Activated naive CD4-positive, alpha-beta T cell treated with anti-CD3 and anti-CD28 coated beads, Interleukin-2, amount 50 U/mL, for 24 hours (primary cell): Measurements from ENCODE around the gene CELSR1.

ENCODE experiments used
- H3K27ac Mint-ChIP-seq: one replicate; pipeline ENCODE4 v1.8.0; 2021; ENCODE audit warnings: mild to moderate bottlenecking, mixed read lengths
- H3K27me3 Mint-ChIP-seq: one replicate; pipeline ENCODE4 v1.8.0; 2021; ENCODE audit warnings: mixed read lengths
- H3K36me3 Mint-ChIP-seq: one replicate; pipeline ENCODE4 v1.8.0; 2021; ENCODE audit warnings: mixed read lengths
- H3K4me1 Mint-ChIP-seq: one replicate; pipeline ENCODE4 v1.8.0; 2021; ENCODE audit warnings: mixed read lengths
- H3K4me3 Mint-ChIP-seq: one replicate; pipeline ENCODE4 v1.8.0; 2021; ENCODE audit warnings: mild to moderate bottlenecking, mixed read lengths
- H3K9me3 Mint-ChIP-seq: one replicate; pipeline ENCODE4 v1.8.0; 2021; ENCODE audit warnings: mixed read lengths

Gene CELSR1

GRCh38 chr22:46547883-46548244, 10.4 kb upstream of the CELSR1 start:
- Mint-ChIP-seq H3K9me3 (no peaks in the 10 kb centered on the region), H3K27me3 (no peaks in the 10 kb centered on the region), H3K36me3 (no peaks in the 10 kb centered on the region), H3K27ac (no peak overlapping the region), H3K4me3 (no peak overlapping the region), H3K4me1 (no peaks in the 10 kb centered on the region)

GRCh38 chr22:46547179-46547882, 9.9 kb upstream of the CELSR1 start:
- Mint-ChIP-seq H3K9me3 (no peaks in the 10 kb centered on the region), H3K4me1 (no peaks in the 10 kb centered on the region), H3K36me3 (no peaks in the 10 kb centered on the region), H3K27me3 (no peaks in the 10 kb centered on the region), H3K4me3 (no peak overlapping the region), H3K27ac (no peak overlapping the region)

- Mint-ChIP-seq H3K4me1 (no peaks in the 10 kb centered on the region), H3K4me3 (no peak overlapping the region), H3K9me3 (no peaks in the 10 kb centered on the region), H3K27me3 (no peaks in the 10 kb centered on the region), H3K27ac (no peak overlapping the region), H3K36me3 (no peaks in the 10 kb centered on the region)
Observed at GRCh38 chr22:46546466-46547178, 9.2 kb upstream of the CELSR1 start.

DNA sequence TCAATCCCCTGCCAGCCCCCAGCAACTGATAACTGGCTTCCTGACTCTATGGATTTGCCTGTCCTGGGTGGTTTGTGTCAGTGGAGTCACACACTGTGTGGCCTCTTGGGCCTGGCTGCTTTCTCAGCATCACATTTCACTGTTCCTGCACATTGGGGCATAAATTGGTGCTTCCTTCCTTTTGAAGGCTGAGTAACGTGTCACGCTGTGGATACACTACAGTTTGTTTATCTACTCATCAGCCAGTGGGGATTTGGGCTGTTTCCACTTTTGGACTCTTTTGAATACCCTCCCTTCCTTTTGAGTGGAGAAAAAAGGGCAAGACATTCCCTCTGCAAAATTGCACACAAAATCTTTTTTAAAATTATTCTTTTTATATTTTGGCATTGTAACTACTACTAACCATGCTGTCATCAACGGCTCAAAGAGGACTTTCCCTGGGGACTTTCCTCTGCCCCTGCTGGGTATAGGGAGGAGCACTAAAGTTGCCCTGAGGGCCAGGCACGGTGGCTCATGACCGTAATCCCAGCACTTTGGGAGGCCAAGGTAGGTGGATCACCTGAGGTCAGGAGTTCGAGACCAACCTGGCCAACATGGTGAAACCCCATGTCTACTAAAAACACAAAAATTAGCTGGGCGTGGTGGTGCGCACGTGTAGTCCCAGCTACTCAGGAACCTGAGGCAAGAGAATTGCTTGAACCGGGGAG, 7.8 kb upstream of the CELSR1 start:
- Mint-ChIP-seq H3K36me3 (no peaks in the 10 kb centered on the region), H3K27ac (no peak overlapping the region), H3K9me3 (no peaks in the 10 kb centered on the region), H3K27me3 (peaks cover 5% of the 10 kb centered on the region), H3K4me3 (no peak overlapping the region), H3K4me1 (no peaks in the 10 kb centered on the region)

DNA sequence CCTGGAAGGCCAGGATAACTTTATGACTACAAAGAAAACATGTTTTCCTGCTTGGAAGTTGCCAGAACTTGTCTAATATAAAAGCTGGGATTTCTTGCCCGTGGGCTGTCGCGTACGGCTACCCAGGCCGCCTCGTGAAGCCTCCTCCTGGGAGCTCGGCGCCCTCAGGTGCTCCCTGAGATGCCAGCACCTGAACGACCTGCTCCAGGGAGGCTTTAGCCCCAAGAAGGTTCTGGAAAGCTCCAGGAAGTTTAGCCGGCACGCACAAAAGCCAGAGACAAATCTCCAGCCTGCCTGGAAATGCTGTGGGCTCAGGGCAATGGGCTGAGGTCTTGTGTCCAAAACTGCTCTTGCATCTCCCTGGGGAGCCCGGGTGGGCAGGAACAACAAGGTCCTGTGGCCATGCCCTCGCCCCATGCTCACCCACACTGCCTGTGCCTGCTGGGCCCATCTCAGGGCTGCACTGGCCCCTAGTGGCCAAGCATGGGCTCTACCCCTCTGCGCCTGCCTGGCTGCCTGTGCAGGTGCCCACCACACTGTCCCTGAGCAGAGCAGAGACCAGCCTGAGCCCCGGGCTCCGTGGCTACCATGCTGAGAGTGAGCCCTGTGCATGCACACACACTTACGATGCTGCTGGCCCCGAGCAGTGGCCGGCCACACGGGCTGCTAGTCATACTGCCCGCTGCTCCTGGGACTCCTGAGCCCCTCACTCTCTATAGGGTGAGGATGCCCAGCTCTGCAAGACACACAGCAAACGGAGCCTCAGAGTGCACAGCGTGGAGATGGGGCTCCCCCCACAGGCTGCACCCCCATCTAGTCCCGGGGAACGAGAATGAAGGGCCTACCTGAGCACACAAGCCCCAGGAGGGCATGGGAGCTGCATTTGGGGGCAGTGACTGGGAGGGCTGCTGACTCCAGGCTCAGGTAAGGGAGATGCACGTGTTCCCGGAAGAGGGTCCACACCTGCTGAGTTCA, 4.9 kb upstream of the CELSR1 start:
- no peaks in the 10 kb centered on the region for H3K9me3 Mint-ChIP-seq
- H3K4me1 Mint-ChIP-seq = peaks cover 11% of the 10 kb centered on the region
- peaks cover 17% of the 10 kb centered on the region for H3K27me3 Mint-ChIP-seq
- no peaks in the 10 kb centered on the region for H3K36me3 Mint-ChIP-seq
- no peak overlapping the region for H3K4me3 Mint-ChIP-seq
- H3K27ac Mint-ChIP-seq = no peak overlapping the region

DNA sequence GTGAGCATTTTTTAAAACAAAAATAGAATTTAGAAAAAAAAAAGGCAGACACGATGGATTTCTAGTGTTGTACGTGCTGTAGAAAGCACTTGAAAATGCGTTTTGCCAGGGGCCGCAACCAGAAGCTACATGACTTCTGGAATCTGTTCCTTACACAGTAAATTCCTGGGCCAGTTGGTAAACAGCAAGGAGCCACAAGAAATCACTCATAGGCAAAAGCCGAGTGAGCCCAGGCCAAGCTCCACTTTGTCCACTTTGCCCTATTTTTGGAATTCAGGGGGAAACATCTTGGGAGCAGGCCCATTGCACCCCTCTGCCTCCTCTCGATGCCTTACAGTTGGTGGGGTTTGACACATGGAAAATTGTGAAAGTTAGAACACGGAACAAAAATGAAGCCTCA, 4.1 kb upstream of the CELSR1 start:
- H3K36me3 Mint-ChIP-seq = no peaks in the 10 kb centered on the region
- no peaks in the 10 kb centered on the region for H3K9me3 Mint-ChIP-seq
- H3K27ac Mint-ChIP-seq = no peak overlapping the region
- peaks cover 11% of the 10 kb centered on the region for H3K4me1 Mint-ChIP-seq
- H3K4me3 Mint-ChIP-seq = no peak overlapping the region
- peaks cover 17% of the 10 kb centered on the region for H3K27me3 Mint-ChIP-seq

DNA sequence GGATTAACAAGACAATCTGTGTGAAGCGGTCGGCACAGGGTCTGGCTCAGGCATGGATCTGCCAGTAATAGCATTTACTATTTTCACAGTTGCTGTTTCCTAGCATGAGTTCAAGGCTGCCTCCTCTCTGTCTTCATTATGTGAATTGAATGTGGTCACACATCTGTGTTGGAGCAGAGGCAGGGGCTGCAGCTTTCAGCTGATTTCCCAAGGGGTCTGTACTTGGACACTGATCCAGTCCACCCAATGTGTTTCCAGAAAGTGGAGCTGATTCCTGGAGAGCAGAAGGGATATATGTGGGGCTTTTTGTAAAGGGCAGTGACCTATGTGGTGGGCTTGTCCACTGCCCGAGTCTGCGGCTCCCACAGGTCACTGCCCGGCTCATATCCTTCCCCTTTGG, 3.5 kb upstream of the CELSR1 start:
- Mint-ChIP-seq H3K36me3 (no peaks in the 10 kb centered on the region), H3K4me1 (peaks cover 11% of the 10 kb centered on the region), H3K4me3 (no peak overlapping the region), H3K27ac (no peak overlapping the region), H3K27me3 (peaks cover 19% of the 10 kb centered on the region), H3K9me3 (no peaks in the 10 kb centered on the region)

DNA sequence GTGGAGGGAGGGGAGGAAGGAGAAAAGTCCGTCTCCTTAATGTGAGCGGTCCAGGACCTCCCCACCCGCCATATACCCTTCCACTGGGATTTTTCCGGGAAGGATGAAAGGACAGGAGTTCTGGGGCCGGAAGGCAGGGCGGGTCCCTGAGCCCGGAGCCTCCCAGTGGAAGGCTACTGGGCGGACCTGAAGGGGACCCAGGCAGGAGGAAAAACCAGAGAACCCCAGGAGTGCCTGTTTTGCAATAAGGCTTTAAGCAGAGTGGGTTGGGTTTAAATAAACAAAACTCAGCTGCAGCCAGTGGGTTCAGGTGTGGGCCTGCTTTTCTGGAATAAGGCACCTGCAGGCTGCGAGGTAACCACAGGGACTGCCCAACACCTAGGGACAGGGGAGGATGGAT, 1.7 kb upstream of the CELSR1 start:
- H3K4me1 Mint-ChIP-seq = peaks cover 11% of the 10 kb centered on the region
- no peak overlapping the region for H3K27ac Mint-ChIP-seq
- peaks cover 19% of the 10 kb centered on the region for H3K27me3 Mint-ChIP-seq
- no peak overlapping the region for H3K4me3 Mint-ChIP-seq
- no peaks in the 10 kb centered on the region for H3K9me3 Mint-ChIP-seq
- H3K36me3 Mint-ChIP-seq = no peaks in the 10 kb centered on the region

DNA sequence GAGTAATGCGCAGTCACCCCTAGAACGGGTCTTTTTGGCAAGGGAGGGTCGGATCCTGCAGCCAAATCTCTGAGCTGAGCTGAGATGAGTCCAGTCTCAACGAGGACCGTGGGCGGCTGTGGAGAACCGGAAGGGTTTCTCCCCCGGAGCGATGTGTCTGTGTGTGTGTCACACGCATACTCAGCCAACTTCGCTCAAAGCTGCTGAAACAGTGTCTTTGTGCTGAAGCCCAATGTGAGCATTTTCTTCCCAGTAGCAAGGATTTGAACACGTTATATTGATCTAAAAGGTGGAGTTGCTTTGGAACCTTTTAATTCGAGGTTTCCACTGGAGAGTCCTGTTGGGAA, 1.4 kb upstream of the CELSR1 start:
- peaks cover 19% of the 10 kb centered on the region for H3K27me3 Mint-ChIP-seq
- no peak overlapping the region for H3K27ac Mint-ChIP-seq

GRCh38 chr22:46537946-46538813, 760 bp upstream of the CELSR1 start:
- Mint-ChIP-seq H3K27ac (peak overlapping the region; percentile 30), H3K4me1 (peaks cover 11% of the 10 kb centered on the region), H3K36me3 (no peaks in the 10 kb centered on the region), H3K4me3 (peak overlapping the region; percentile 59), H3K9me3 (no peaks in the 10 kb centered on the region), H3K27me3 (peaks cover 19% of the 10 kb centered on the region)

More for the DNA sequence above, 1.4 kb upstream of the CELSR1 start:
- H3K9me3 Mint-ChIP-seq = no peaks in the 10 kb centered on the region
- no peaks in the 10 kb centered on the region for H3K36me3 Mint-ChIP-seq
- H3K4me1 Mint-ChIP-seq = peaks cover 11% of the 10 kb centered on the region
- H3K4me3 Mint-ChIP-seq = peak overlapping the region; percentile 59

DNA sequence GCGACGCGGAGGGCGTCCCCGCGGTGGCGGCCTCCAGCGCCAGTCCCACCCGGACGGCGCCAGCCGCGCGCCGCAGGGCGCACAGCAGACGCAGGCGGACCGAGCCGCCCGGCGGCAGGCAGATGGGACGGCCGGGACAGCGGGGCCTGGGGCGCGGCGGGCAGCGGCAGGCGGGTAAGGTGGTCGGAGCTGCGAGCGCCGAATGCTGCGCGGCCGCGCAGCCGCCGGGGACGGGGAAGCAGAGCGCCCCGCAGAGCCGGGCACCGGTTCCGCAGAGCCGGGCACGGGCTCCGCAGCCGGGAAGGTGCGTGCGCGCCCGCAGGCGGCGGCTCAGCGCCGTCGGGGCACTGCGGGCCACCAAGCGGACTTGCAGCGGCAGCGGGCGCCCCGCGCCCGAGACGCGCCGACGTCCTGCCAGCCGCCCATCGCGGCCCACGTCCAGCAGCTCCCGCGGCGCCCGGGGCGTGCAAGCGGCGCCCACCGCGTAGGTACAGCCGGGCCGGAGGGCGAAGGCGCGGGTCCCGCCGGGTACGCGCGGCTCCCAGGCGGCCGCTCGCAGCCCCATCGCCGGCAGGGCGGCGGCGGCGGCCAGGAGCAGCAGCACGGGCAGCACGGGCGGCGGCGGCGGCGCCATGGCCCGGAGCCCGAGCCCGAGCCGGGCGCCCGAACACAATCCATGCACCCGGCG, 739 bp downstream of the CELSR1 start:
- H3K9me3 Mint-ChIP-seq = no peaks in the 10 kb centered on the region
- peaks cover 11% of the 10 kb centered on the region for H3K4me1 Mint-ChIP-seq
- H3K36me3 Mint-ChIP-seq = no peaks in the 10 kb centered on the region
- no peak overlapping the region for H3K4me3 Mint-ChIP-seq
- H3K27ac Mint-ChIP-seq = no peak overlapping the region
- H3K27me3 Mint-ChIP-seq = peaks cover 19% of the 10 kb centered on the region

DNA sequence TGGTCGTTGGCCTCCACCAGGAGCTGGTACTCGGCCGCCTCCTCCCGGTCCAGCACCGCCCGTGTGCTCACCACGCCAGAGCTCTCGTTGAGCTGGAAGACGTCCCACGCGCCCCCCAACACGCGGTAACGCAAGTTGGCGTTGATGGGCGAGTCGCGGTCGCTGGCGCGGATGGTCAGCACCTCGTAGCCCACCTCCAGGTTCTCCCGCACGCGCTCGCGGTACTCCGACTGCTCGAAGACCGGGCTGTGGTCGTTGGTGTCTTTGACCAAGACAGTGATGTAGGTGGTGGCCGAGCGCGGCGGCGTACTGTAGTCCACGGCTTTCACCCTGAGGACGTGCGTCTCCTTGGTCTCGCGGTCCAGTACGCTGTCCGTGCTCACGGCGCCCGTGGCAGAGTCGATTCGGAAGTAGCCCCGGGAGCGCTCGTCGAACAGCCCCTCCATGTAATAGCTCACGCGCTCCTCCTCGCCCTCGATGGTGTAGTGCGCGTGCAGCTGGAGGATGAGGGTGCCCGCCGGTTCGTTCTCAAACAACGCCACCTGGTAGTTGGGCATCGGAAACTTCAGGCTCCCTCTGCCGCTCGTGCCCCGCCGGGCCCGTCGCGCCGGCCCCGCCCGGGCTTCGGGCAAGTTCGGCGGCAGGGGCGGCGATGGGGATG, 1.4 kb downstream of the CELSR1 start:
- Mint-ChIP-seq H3K4me1 (peaks cover 11% of the 10 kb centered on the region), H3K9me3 (no peaks in the 10 kb centered on the region), H3K36me3 (no peaks in the 10 kb centered on the region), H3K4me3 (no peak overlapping the region), H3K27ac (peak overlapping the region; percentile 23), H3K27me3 (peaks cover 19% of the 10 kb centered on the region)

DNA sequence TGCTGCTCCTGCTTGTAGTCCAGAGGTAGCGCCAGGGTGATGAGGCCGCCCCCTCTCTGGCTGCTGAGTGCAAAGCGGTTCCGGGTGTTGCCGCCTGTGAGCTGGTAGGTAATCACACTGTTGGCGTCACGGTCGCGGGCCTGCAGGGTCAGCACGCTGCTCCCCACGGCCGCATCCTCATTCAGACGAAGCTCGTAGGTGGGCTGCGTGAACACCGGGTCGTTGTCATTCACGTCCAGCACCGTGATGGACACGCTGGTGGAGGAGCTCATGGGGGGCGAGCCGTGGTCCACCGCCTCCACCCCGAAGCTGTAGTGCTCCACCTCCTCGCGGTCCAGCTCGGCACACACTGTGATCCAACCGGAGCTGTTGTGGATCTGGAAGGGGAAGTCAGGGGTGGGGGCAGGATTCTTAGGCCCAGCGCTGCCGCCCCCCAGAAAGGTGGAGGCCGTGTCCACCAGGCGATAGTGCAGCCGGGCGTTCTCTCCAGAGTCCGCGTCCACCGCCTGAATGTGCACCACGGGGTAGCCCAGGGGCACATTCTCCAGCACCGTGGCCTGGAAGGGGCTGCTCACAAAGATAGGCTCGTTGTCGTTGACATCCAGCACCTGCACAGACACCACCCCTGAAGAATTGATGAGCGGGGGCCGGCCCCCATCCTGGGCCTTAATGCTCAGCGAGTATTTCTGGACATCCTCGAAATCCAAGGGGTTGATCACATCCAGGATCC, 2.4 kb downstream of the CELSR1 start:
- Mint-ChIP-seq H3K27me3 (peaks cover 13% of the 10 kb centered on the region), H3K27ac (no peak overlapping the region), H3K4me3 (peak overlapping the region; percentile 19), H3K36me3 (no peaks in the 10 kb centered on the region), H3K4me1 (peaks cover 11% of the 10 kb centered on the region), H3K9me3 (no peaks in the 10 kb centered on the region)
